AG04449 (cell line): ENCODE data around the gene MED8.

Experiments used
- CTCF ChIA-PET: fragments of 350-600 bp; formaldehyde crosslinking; extraction: SDS; loops from one replicate; lab custom pipeline; 2021; ENCODE audit warnings: antibody characterized with exemption; lab: Yijun Ruan, JAX
- POLR2A ChIA-PET: fragments of 400-600, 350-600 bp; formaldehyde crosslinking; extraction: SDS; loops from one replicate; lab custom pipeline; 2020; ENCODE audit warnings: antibody characterized with exemption, inconsistent platforms; lab: Yijun Ruan, JAX
- DNase-seq: peaks from one replicate; pipeline ENCODE4 v3.0.0-alpha.2; 2010; ENCODE audit warnings: low read depth, low spot score
- H3K4me3 ChIP-seq: 2 replicates; pipeline ENCODE4 v1.5.1; 2011; ENCODE audit warnings: low read depth, mild to moderate bottlenecking, control low read depth, low read length
- CTCF ChIP-seq: IDR thresholded peaks from one replicate; pipeline ENCODE4 v1.5.1; 2011; ENCODE audit warnings: mild to moderate bottlenecking, moderate library complexity, low read length, control low read depth, inconsistent platforms; ENCODE audit not compliant: insufficient read depth; ENCODE audit errors: missing control alignments

MED8 gene

DNA sequence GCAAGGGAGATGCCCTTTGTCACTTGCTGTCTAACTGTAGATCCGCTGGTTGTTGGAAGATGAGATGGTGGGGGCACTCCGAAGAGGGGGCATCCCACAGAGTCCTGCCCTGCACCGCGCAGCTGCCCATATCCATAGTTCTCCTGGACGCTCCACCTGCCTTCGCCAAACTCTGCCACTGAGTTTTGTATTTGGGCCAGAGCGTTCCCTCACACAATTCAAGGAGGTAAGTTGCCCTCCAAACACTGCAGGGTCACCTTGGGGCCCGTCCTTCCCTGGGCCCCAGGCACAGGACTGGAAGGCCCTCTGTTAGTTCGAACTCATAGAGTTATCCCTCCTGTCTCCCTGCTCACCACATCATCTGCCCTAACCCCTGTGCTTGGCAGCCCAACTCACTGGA, 42.1 kb upstream of the MED8 start:
- CTCF ChIA-PET = no interaction called here
- TF ChIP-seq CTCF = no peak
- DNase-seq = no peak
- no peak overlapping the region for H3K4me3 ChIP-seq
- POLR2A ChIA-PET = no interaction called here

DNA sequence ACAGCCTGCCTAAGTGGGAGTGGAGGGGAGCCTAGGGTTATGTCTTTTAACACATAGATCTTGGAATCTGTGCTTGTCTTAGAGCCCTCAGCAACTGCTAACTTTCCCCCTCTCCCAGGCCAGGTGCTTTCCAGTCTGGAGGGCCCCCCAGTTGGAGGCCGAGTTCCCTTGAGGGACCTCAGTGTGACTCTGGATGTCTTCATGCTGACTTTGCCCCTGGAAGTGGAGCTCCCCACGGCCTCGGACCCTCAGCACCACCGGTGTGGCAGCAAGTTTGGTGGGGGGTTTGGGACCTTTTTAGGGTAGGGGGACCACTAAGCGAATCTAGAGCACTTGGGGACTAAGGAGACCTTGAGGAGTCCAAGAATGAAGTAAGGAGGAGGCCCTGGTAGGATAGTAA, 41.2 kb upstream of the MED8 start:
- no peak for DNase-seq
- no peak for TF ChIP-seq CTCF
- CTCF ChIA-PET = interaction anchor here (0.7 kb wide), 1 partner anchor 8 kb away, joined by 3 read pairs; no protein-coding TSS in a partner anchor
- POLR2A ChIA-PET = no interaction called here
- H3K4me3 ChIP-seq = no peak overlapping the region

DNA sequence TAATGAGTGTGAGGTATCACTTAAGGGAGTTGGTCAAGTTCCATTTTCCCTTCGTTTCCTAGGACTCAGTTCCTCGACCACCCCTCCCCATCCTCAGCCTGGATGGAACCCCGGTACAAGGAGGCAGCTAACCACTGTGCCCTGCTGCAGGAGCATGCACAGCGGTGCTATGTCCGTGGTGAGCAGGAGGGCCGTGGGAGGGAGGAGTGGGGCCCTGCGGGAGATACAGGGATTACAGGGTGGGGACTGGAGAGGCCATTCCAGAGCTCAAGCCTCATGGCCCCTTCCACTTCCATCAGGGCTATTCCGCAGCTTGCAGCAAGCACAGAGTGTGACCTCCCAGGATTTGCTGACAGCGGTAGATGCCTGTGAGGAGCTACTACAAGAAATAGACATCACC, 38.3 kb upstream of the MED8 start:
- ChIA-PET CTCF (no interaction called here), POLR2A (no interaction called here)
- no peak for TF ChIP-seq CTCF
- no peak for DNase-seq
- no peak overlapping the region for H3K4me3 ChIP-seq

- no peak overlapping the region for H3K4me3 ChIP-seq
- CTCF ChIA-PET = no interaction called here
- POLR2A ChIA-PET = no interaction called here
- TF ChIP-seq CTCF = no peak
- DNase-seq = no peak
Observed at GRCh38 chr1:43427524-43427923, 37.9 kb upstream of the MED8 start.

DNA sequence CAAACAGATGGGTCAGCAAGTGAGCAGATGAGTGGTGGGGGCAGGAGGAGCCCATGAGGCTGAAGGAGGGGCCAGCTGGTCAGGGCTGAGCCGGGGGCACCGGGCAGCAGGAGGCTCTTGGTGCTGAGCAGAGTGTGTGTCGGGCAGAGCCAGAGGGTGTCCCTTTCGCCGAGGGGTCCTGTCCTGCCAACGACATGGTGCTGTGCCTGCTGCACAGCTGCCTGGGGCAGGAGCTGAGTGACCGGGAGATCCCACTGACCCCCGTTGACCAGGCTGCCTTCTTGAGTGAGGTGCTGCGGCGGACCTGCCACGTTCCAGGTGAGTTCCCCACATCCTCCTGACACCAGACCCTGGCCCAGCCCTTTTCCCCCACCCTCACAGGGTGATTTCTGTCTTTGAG, 36.6 kb upstream of the MED8 start:
- CTCF ChIA-PET = interaction anchor here (0.9 to 2.6 kb wide), 4 partner anchors 8 to 199 kb away, joined by 4 to 10 read pairs (median 7); no protein-coding TSS in a partner anchor
- TF ChIP-seq CTCF = no peak
- no peak for DNase-seq
- no peak overlapping the region for H3K4me3 ChIP-seq
- POLR2A ChIA-PET = no interaction called here

DNA sequence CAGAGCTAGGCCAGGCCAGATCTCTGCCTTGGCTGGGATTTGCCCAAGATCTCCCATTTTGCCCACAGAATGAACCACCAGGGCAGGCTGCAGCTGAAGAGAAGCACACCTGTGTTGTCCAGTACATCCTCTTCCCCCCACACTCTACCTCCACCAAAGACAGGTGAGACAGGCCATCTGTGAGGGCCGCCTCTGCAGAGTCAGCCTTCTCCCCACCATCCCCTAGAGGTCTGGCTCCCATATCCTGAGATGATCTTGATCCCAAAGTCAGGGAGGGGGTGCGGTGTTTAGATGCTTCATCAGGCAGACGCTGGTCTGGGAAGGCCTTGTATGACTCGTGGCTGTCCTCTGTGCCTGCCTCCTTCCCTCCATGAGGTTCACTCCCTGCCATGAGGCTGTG, 35.4 kb upstream of the MED8 start:
- DNase-seq = no peak
- ChIA-PET CTCF (interaction anchor here (0.9 to 2.6 kb wide), 4 partner anchors 9 to 198 kb away, joined by 4 to 10 read pairs (median 7); no protein-coding TSS in a partner anchor), POLR2A (no interaction called here)
- no peak overlapping the region for H3K4me3 ChIP-seq
- TF ChIP-seq CTCF = no peak
